Heart left ventricle (tissue), 16 donors: ENCODE data around the gene DUSP22. TPM values are rescaled to one million over a fixed set of nuclear protein-coding genes. Genes with fewer than 3 reads are reported as not detected.

Source experiments
- ATAC-seq, 4 donors: fragments of 200-7000 bp; cut with Tn5 transposase; one replicate each; pipeline ENCODE4 v1.9.1; 2020 to 2022; ENCODE audit warnings: moderate library complexity in 4 of 4, mild to moderate bottlenecking in 3 of 4, moderate number of reproducible peaks in 1 of 4
- DNase-seq, 5 donors: peaks; one replicate each; pipeline ENCODE4 v3.0.0-alpha.2; 2020
- H3K27ac ChIP-seq, 12 donors: fragments of 200-600 bp; sonication (generic) in 4 of 12; one replicate each; pipeline versions ENCODE4 v1.5.0 to v1.8.0; 2016 to 2022; ENCODE audit warnings: mild to moderate bottlenecking in 2 of 12
- H3K27me3 ChIP-seq, 9 donors: fragments of 200-600 bp; sonication (generic) in 2 of 9; one replicate each; pipeline versions ENCODE4 v1.5.1 to v1.8.0; 2016 to 2022; ENCODE audit warnings: mild to moderate bottlenecking in 3 of 9
- H3K36me3 ChIP-seq, 9 donors: fragments of 200-600 bp; sonication (generic) in 2 of 9; one replicate each; pipeline versions ENCODE4 v1.5.0 to v1.8.0; 2018 to 2022; ENCODE audit warnings: mild to moderate bottlenecking in 2 of 9
- H3K4me1 ChIP-seq, 12 donors: fragments of 200-600 bp; sonication (generic) in 4 of 12; one replicate each; pipeline versions ENCODE4 v1.5.0 to v1.8.0; 2016 to 2022; ENCODE audit warnings: mild to moderate bottlenecking in 3 of 12
- H3K4me3 ChIP-seq, 12 donors: fragments of 200-600 bp; sonication (generic) in 4 of 12; one replicate each; pipeline versions ENCODE4 v1.5.0 to v1.8.0; 2017 to 2022; ENCODE audit warnings: mild to moderate bottlenecking in 9 of 12, moderate library complexity in 4 of 12
- H3K9me3 ChIP-seq, 12 donors: fragments of 200-600 bp; sonication (generic) in 4 of 12; one replicate each; pipeline versions ENCODE4 v1.5.0 to v1.8.0; 2016 to 2022; ENCODE audit warnings: mild to moderate bottlenecking in 1 of 12
- CTCF ChIP-seq, 12 donors: fragments of 200-600 bp; sonication (generic) in 4 of 12; IDR thresholded peaks; one replicate each; pipeline versions ENCODE4 v1.5.0 to v1.8.0; 2018 to 2022; ENCODE audit warnings: antibody characterized with exemption in 12 of 12, mild to moderate bottlenecking in 5 of 12
- POLR2A ChIP-seq, 2 donors: fragments of 450-650 bp; IDR thresholded peaks; one replicate each; pipeline ENCODE4 v1.6.1; 2017; ENCODE audit warnings: antibody characterized with exemption in 2 of 2, mild to moderate bottlenecking in 2 of 2, moderate library complexity in 2 of 2
- WGBS, 4 donors: extraction: QIAGEN DNeasy Blood & Tissue Kit in 2 of 4; methylation state at CpG; one replicate each; pipeline versions ENCODE4 v1.1.5 to v1.1.7; 2013 to 2018; 5-methylcytosine and 5-hydroxymethylcytosine counted together
- intact Hi-C, 10 donors: fragments of 100-400 bp; cut with DNase I; formaldehyde crosslinking; loops; one replicate each; pipeline versions ENCODE4 v1.11.1 to v1.14.2; 2022
- polyA plus RNA-seq, 2 donors: library from polyadenylated mRNA; stranded (reverse); fragments of 200-250 nt; gene quantifications; one replicate each; pipeline ENCODE4 v1.2.3, GENCODE V29; 2013
- total RNA-seq, 9 donors: library from RNA; depleted of rRNA in 2 of 9; stranded (reverse); fragments of >200 nt in 2 of 9; fragmentation: NEBNext Ultra II Directional in 3 of 9; extraction: Animal tissue kit (Norgen Biotek cat#: 25700) in 3 of 9; gene quantifications; one replicate each; pipeline versions ENCODE4 v1.1.0 to v1.2.4, GENCODE V29; 2016 to 2023
- donor health status: ischemic (EF 13 %, LVEDD 7.1; RV severe dilation, severe dysfunction).
- donor health status: healthy with polysubstance abuse.
- donor health status: DM: no; HTN: yes; CAD: no.
- donor health status: DM: no; HTN: no; CAD: no.
- donor health status: ischemic (EF 25% LVEDD 6.9; RV normal size, moderate dysfunction).
- donor health status: ischemic (EF 25% LVEDD 5.7; RV mildly dilated, moderate dysfunction).
- donor health status: healthy.
- donor health status: DM: yes; HTN: yes; CAD: no.
- donor health status: ischemic (EF 35%, LVEDD 5.7; RV mildly dilated, moderate dysfunction).
- donor health status: nonischemic (EF 11% LVEDD 7.7; RV severe dilation, severe dysfunction).
- donor health status: DM: yes; HTN: yes; CAD: no.
- donor health status: PGD.
- donor health status: ischemic (EF 29% LVEDD 5.4; RV normal size, mild dysfunction).
- donor health status: nonischemic (EF 23%, LVEDD 6.1; RV moderate dilation, normal function).

DUSP22 gene
- total and polyA plus RNA-seq, 11 donors: 33.4 to 79.9 (median 48.2) TPM

DNA sequence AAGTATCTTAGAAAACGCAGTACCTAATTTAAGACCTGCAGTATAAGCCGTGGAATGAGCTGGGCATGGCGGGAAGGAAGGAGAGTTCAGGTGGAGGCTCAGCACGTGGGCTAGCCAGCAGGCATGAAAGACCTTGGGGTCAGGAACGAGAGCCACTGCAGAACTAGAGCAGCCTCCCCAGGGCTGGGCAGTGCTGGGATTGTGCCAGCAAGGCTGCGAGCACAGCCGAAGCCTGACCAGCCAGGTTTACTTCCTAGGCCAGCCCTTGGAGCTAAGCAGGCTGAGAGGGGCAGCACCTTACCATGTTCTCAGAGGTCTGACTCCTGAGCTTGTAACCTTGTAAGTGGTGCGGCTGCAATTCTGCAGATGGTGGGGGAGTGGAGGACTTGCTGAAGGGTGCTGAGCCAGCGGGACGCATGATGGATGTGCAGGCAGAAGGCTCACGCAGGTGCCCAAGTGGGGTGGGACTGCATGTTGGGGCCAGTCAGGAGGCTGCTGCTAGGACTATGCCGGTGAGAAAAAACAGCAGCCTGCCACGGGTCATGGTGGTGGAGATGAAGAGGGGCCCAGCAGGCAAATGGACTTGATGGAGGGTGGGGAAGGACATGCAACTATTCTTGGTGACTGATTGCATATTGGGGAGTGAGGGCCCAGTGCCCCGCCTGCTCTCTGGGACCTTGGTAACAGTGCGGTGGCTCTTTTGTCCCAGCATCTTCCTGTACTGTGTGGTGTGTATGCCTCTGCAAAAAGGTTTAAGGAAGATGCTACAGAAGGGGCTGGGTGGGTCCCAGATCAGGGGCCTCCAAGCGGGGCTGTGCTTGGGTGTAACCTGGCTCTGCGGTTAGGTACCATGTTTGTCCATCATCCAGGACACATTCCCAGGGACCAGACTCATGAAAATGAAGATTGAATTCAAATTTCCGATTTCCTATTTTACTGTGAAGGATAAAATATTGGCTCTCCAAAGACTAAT, 61.6 kb downstream of the DUSP22 start:
- no peak for ATAC-seq
- Histone ChIP-seq H3K27ac (no peak overlapping the region), H3K9me3 (no peaks in the 10 kb centered on the region), H3K36me3 (peaks cover 0 to 37% (median 16%) of the 10 kb centered on the region in 9 donors), H3K4me1 (peaks cover 0 to 5% (median 0%) of the 10 kb centered on the region in 12 donors), H3K27me3 (no peaks in the 10 kb centered on the region), H3K4me3 (no peak overlapping the region)
- intact Hi-C loops: no loop called here
- no peak for TF ChIP-seq CTCF (IDR thresholded peaks at IDR 0.05)
- no peak for TF ChIP-seq POLR2A (IDR thresholded peaks at IDR 0.05)
- WGBS, 4 donors: 86% methylated on average over 18 of the region's 18 CpGs
- DNase-seq: no peak

- Histone ChIP-seq H3K4me1 (peaks cover 0 to 5% (median 0%) of the 10 kb centered on the region in 12 donors), H3K36me3 (peaks cover 0 to 29% (median 10%) of the 10 kb centered on the region in 9 donors), H3K9me3 (no peaks in the 10 kb centered on the region), H3K27me3 (no peaks in the 10 kb centered on the region), H3K27ac (no peak overlapping the region), H3K4me3 (no peak overlapping the region)
- ATAC-seq (no peak), DNase-seq (no peak)
- TF ChIP-seq CTCF (IDR thresholded peaks at IDR 0.05): no peak
- TF ChIP-seq POLR2A (IDR thresholded peaks at IDR 0.05): no peak
- WGBS, 4 donors: 88 to 91% (median 90%) methylated on average over 15 of the region's 15 CpGs
- intact Hi-C loops: no loop called here
Measured at GRCh38 chr6:354631-355280, 62.5 kb downstream of the DUSP22 start.

DNA sequence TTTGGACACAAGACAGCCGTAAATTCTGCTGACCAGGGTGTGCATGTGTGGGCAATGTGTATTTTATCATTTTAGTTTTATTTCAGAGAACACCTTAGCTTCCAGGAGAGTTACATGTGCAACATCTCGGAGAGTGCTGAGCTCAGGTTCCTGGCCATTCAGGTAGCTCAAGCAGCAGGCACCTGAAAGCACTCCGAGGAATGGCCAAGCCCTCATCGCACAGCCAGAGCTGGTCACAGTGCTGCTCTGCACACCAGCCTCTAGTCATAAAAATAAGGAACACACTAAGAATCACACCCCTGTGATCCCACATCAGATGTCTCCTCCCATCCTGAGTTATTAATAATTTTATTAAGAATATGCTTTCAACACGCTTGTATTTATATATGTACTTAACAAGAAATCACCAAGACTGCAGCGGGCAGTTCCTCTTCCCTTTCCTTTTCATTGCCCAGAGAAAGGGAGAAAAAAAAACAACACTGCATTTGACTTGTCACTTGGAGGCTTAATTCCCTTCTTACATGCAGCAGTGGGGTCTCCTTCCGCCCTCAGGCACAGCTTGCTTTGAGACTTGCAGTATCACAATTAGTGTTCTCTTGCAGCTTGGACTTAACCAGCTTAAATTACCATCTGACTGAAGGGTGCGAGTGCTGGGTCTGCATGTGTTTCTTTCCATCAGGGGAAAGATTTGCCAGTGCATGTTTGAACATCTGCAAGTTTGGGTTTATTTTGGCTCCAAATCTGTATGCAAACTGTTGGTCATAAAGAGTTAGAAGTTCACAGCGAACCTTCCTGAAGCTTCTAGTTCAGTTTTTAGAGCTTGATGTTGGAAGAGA, 63.3 kb downstream of the DUSP22 start:
- DNase-seq (peak in 1 of 5 donors; percentile 34), ATAC-seq (no peak)
- no peak overlapping the region for H3K4me3 ChIP-seq
- peaks cover 0 to 22% (median 4%) of the 10 kb centered on the region in 9 donors for H3K36me3 ChIP-seq
- H3K9me3 ChIP-seq: no peaks in the 10 kb centered on the region
- 81 to 85% (median 85%) methylated on average over 9 of the region's 9 CpGs for WGBS, 4 donors
- intact Hi-C loops: no loop called here
- peaks cover 0 to 5% (median 0%) of the 10 kb centered on the region in 12 donors for H3K4me1 ChIP-seq
- no peak overlapping the region for H3K27ac ChIP-seq
- no peaks in the 10 kb centered on the region for H3K27me3 ChIP-seq
- TF ChIP-seq POLR2A (IDR thresholded peaks at IDR 0.05) (no peak), CTCF (IDR thresholded peaks at IDR 0.05) (no peak)
